K562 (cell line): ENCODE measurements around the gene PLAAT4. TPM values are rescaled to one million over a fixed set of nuclear protein-coding genes. Genes with fewer than 3 reads are reported as not detected.

Experiments used
- BRCA1 ChIP-seq, 2 experiments: fragments of 450-650 bp in 1 of 2; sonication (generic) in 1 of 2; formaldehyde crosslinking in 1 of 2; IDR thresholded peaks; 2 replicates each; pipeline versions ENCODE4 v1.5.0 to v1.6.1; 2017 to 2020; ENCODE audit warnings: mild to moderate bottlenecking in 1 of 2, missing genetic modification reagents in 1 of 2
- GABPB2 ChIP-seq: fragments of 250-450 bp; sonication (Bioruptor Pico); conservative IDR thresholded peaks from 2 replicates; pipeline ENCODE4 v1.5.1; 2021; ENCODE audit warnings: mild to moderate bottlenecking
- KHSRP ChIP-seq: fragments of 450-650 bp; IDR thresholded peaks from 2 replicates; pipeline ENCODE4 v1.6.1; 2017
- NONO ChIP-seq, 2 experiments: fragments of 200-400 bp in 1 of 2; fragments of 450-650 bp in 1 of 2; formaldehyde crosslinking in 1 of 2; IDR thresholded peaks; 2 replicates each; pipeline ENCODE4 v1.6.1; 2017; ENCODE audit warnings: low read depth in 2 of 2, mild to moderate bottlenecking in 2 of 2, moderate library complexity in 2 of 2, low read length in 1 of 2
- OTX1 ChIP-seq: fragments of 450-650 bp; formaldehyde crosslinking; IDR thresholded peaks from 2 replicates; pipeline ENCODE4 v1.4.0; 2022; ENCODE audit warnings: mild to moderate bottlenecking
- ZFP30 ChIP-seq: fragments of 250-450 bp; sonication (Bioruptor Pico); IDR thresholded peaks from 2 replicates; pipeline ENCODE4 v1.8.0; 2022; ENCODE audit warnings: moderate library complexity, mild to moderate bottlenecking, inconsistent platforms, borderline replicate concordance
- ZNF12 ChIP-seq: sonication (generic); formaldehyde crosslinking; IDR thresholded peaks from 2 replicates; pipeline ENCODE4 v1.4.0; 2020; ENCODE audit warnings: mild to moderate bottlenecking, missing genetic modification reagents
- ZNF184 ChIP-seq: sonication (generic); formaldehyde crosslinking; IDR thresholded peaks from 2 replicates; pipeline ENCODE4 v1.5.0; 2020; ENCODE audit warnings: missing genetic modification reagents
- ZNF445 ChIP-seq: fragments of 250-450 bp; sonication (Bioruptor Pico); IDR thresholded peaks from 2 replicates; pipeline ENCODE4 v1.4.0; 2020; ENCODE audit warnings: low read depth, mild to moderate bottlenecking, moderate library complexity
- ZNF511 ChIP-seq: sonication (generic); formaldehyde crosslinking; IDR thresholded peaks from 2 replicates; pipeline ENCODE4 v1.8.0; 2022; ENCODE audit warnings: mild to moderate bottlenecking, missing genetic modification reagents
- polyA plus RNA-seq, 8 experiments: library from polyadenylated mRNA; depleted of rRNA in 4 of 8; stranded (reverse) in 5 of 8; unstranded in 3 of 8; fragments of >200 nt; fragmentation: Nextera tagmentation in 2 of 8; fragmentation: Illumina TruSeq in 1 of 8; extraction: Ambion mirVana in 2 of 8; extraction: Trizol in 1 of 8; gene quantifications; 2 replicates each; pipeline versions ENCODE4 v1.2.1 to v1.2.3, GENCODE V29; 2011 to 2014; ENCODE audit warnings: inconsistent platforms in 1 of 8, missing spikeins in 1 of 8
- total RNA-seq, 7 experiments: library from RNA; depleted of rRNA in 6 of 7; stranded (reverse); fragments of >200 nt in 6 of 7; fragmentation: Illumina TruSeq in 2 of 7; extraction: Trizol in 2 of 7; gene quantifications; 2 replicates each; pipeline versions ENCODE4 v1.2.1 to v1.2.3, GENCODE V29; 2011 to 2021; ENCODE audit warnings: low replicate concordance in 1 of 7
- TF ChIP-seq, protein P1 (sequence below): fragments of 200-800 bp; sonication (Bioruptor generic); IDR thresholded peaks from 2 replicates; pipeline ENCODE4 v1.6.1; 2017; ENCODE audit warnings: missing genetic modification characterization, missing compliant biosample characterization
- TF ChIP-seq, protein P2 (sequence below): sonication (generic); formaldehyde crosslinking; IDR thresholded peaks from 2 replicates; pipeline ENCODE4 v1.8.0; 2022; ENCODE audit warnings: missing genetic modification reagents, mild to moderate bottlenecking, borderline replicate concordance
- TF ChIP-seq, protein P3 (sequence below): fragments of 200-600 bp; sonication (generic); IDR thresholded peaks from one replicate; pipeline ENCODE4 v1.6.1; 2012; ENCODE audit warnings: mild to moderate bottlenecking, low read depth, low read length, inconsistent platforms

PLAAT4 gene
- total and polyA plus RNA-seq, 9 of the 15 experiments (the other 6 are each of a cell fraction or from before 2014, with no cell fraction given), result 0.54 to 3.0 (median 1.3) TPM; not detected in 1

- TF ChIP-seq ZNF12 (no peak), ZFP30 (CRISPR knock-in tag) (no peak), KHSRP (no peak), GABPB2 (CRISPR knock-in tag) (no peak), BRCA1 (IDR thresholded peaks at IDR 0.05) (no peak), BRCA1 (CRISPR knock-in tag; IDR thresholded peaks at IDR 0.05) (no peak), ZNF184 (CRISPR knock-in tag) (no peak), ZNF511 (CRISPR knock-in tag) (no peak), NONO (IDR thresholded peaks at IDR 0.05; ENCODE audit: low read depth in 2 of 2, low read length in 1 of 2) (no peak), OTX1 (no peak), ZNF445 (CRISPR knock-in tag) (no peak)
- TF ChIP-seq, protein P1, sequence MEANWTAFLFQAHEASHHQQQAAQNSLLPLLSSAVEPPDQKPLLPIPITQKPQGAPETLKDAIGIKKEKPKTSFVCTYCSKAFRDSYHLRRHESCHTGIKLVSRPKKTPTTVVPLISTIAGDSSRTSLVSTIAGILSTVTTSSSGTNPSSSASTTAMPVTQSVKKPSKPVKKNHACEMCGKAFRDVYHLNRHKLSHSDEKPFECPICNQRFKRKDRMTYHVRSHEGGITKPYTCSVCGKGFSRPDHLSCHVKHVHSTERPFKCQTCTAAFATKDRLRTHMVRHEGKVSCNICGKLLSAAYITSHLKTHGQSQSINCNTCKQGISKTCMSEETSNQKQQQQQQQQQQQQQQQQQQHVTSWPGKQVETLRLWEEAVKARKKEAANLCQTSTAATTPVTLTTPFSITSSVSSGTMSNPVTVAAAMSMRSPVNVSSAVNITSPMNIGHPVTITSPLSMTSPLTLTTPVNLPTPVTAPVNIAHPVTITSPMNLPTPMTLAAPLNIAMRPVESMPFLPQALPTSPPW (CRISPR knock-in tag), result peak; percentile 31; the same call in 1 of the 2 replicates
- TF ChIP-seq, protein P2, sequence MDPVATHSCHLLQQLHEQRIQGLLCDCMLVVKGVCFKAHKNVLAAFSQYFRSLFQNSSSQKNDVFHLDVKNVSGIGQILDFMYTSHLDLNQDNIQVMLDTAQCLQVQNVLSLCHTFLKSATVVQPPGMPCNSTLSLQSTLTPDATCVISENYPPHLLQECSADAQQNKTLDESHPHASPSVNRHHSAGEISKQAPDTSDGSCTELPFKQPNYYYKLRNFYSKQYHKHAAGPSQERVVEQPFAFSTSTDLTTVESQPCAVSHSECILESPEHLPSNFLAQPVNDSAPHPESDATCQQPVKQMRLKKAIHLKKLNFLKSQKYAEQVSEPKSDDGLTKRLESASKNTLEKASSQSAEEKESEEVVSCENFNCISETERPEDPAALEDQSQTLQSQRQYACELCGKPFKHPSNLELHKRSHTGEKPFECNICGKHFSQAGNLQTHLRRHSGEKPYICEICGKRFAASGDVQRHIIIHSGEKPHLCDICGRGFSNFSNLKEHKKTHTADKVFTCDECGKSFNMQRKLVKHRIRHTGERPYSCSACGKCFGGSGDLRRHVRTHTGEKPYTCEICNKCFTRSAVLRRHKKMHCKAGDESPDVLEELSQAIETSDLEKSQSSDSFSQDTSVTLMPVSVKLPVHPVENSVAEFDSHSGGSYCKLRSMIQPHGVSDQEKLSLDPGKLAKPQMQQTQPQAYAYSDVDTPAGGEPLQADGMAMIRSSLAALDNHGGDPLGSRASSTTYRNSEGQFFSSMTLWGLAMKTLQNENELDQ (CRISPR knock-in tag), result no peak
- TF ChIP-seq, protein P3, sequence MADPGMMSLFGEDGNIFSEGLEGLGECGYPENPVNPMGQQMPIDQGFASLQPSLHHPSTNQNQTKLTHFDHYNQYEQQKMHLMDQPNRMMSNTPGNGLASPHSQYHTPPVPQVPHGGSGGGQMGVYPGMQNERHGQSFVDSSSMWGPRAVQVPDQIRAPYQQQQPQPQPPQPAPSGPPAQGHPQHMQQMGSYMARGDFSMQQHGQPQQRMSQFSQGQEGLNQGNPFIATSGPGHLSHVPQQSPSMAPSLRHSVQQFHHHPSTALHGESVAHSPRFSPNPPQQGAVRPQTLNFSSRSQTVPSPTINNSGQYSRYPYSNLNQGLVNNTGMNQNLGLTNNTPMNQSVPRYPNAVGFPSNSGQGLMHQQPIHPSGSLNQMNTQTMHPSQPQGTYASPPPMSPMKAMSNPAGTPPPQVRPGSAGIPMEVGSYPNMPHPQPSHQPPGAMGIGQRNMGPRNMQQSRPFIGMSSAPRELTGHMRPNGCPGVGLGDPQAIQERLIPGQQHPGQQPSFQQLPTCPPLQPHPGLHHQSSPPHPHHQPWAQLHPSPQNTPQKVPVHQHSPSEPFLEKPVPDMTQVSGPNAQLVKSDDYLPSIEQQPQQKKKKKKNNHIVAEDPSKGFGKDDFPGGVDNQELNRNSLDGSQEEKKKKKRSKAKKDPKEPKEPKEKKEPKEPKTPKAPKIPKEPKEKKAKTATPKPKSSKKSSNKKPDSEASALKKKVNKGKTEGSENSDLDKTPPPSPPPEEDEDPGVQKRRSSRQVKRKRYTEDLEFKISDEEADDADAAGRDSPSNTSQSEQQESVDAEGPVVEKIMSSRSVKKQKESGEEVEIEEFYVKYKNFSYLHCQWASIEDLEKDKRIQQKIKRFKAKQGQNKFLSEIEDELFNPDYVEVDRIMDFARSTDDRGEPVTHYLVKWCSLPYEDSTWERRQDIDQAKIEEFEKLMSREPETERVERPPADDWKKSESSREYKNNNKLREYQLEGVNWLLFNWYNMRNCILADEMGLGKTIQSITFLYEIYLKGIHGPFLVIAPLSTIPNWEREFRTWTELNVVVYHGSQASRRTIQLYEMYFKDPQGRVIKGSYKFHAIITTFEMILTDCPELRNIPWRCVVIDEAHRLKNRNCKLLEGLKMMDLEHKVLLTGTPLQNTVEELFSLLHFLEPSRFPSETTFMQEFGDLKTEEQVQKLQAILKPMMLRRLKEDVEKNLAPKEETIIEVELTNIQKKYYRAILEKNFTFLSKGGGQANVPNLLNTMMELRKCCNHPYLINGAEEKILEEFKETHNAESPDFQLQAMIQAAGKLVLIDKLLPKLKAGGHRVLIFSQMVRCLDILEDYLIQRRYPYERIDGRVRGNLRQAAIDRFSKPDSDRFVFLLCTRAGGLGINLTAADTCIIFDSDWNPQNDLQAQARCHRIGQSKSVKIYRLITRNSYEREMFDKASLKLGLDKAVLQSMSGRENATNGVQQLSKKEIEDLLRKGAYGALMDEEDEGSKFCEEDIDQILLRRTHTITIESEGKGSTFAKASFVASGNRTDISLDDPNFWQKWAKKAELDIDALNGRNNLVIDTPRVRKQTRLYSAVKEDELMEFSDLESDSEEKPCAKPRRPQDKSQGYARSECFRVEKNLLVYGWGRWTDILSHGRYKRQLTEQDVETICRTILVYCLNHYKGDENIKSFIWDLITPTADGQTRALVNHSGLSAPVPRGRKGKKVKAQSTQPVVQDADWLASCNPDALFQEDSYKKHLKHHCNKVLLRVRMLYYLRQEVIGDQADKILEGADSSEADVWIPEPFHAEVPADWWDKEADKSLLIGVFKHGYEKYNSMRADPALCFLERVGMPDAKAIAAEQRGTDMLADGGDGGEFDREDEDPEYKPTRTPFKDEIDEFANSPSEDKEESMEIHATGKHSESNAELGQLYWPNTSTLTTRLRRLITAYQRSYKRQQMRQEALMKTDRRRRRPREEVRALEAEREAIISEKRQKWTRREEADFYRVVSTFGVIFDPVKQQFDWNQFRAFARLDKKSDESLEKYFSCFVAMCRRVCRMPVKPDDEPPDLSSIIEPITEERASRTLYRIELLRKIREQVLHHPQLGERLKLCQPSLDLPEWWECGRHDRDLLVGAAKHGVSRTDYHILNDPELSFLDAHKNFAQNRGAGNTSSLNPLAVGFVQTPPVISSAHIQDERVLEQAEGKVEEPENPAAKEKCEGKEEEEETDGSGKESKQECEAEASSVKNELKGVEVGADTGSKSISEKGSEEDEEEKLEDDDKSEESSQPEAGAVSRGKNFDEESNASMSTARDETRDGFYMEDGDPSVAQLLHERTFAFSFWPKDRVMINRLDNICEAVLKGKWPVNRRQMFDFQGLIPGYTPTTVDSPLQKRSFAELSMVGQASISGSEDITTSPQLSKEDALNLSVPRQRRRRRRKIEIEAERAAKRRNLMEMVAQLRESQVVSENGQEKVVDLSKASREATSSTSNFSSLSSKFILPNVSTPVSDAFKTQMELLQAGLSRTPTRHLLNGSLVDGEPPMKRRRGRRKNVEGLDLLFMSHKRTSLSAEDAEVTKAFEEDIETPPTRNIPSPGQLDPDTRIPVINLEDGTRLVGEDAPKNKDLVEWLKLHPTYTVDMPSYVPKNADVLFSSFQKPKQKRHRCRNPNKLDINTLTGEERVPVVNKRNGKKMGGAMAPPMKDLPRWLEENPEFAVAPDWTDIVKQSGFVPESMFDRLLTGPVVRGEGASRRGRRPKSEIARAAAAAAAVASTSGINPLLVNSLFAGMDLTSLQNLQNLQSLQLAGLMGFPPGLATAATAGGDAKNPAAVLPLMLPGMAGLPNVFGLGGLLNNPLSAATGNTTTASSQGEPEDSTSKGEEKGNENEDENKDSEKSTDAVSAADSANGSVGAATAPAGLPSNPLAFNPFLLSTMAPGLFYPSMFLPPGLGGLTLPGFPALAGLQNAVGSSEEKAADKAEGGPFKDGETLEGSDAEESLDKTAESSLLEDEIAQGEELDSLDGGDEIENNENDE, result no peak
These were observed 18.1 kb upstream of the PLAAT4 start (continued) for GRCh38 chr11:63518548-63518947.
